DOHH2 (cell line): ENCODE results near the gene PDE11A.

Experiments
- CTCF ChIP-seq: fragments of 200-600 bp; sonication (generic); IDR thresholded peaks from one replicate; pipeline ENCODE4 v1.5.1; 2014; ENCODE audit warnings: antibody characterized with exemption, mild to moderate bottlenecking, low read depth, low read length; ENCODE audit not compliant: poor library complexity, severe bottlenecking
- EZH2phosphoT487 ChIP-seq: fragments of 200-600 bp; sonication (generic); IDR thresholded peaks from 2 replicates; pipeline ENCODE4 v1.6.1; 2017; ENCODE audit warnings: borderline replicate concordance, mild to moderate bottlenecking, antibody characterized with exemption, low read length, moderate library complexity, mixed read lengths

- no peak for TF ChIP-seq CTCF
- TF ChIP-seq EZH2phosphoT487: no peak
These were observed 287.9 kb downstream of the PDE11A start for GRCh38 chr2:177784745-177785067.
